D721Med (cell line): ENCODE measurements around the gene DHRS1.

Source experiments
- DNase-seq: peaks from one replicate; pipeline ENCODE4 v3.0.0; 2011; ENCODE audit warnings: low spot score; ENCODE audit not compliant: insufficient read length
- FAIRE-seq: peaks from 2 replicates; lab custom pipeline; 2011; peaks lifted over from hg19 to GRCh38; lab: Jason Lieb, UNC
- CTCF ChIP-seq: IDR thresholded peaks from 2 replicates; pipeline ENCODE4 v1.5.1; 2012; ENCODE audit warnings: mild to moderate bottlenecking, control low read depth; ENCODE audit not compliant: insufficient read depth; ENCODE audit errors: missing control alignments

Gene DHRS1

GRCh38 chr14:24308342-24309124, 9.0 kb upstream of the DHRS1 start:
- DNase-seq (no peak), FAIRE-seq (no peak)
- no peak for TF ChIP-seq CTCF

GRCh38 chr14:24307575-24308341, 8.2 kb upstream of the DHRS1 start, which contains the start of gene CIDEB:
Gene CIDEB (minus strand): TSS chr14:24307977. CDS start chr14:24307858, 119 bp downstream.
- TF ChIP-seq CTCF = peak; percentile 80
- DNase-seq = peak; percentile 69
- FAIRE-seq = no peak

DNA sequence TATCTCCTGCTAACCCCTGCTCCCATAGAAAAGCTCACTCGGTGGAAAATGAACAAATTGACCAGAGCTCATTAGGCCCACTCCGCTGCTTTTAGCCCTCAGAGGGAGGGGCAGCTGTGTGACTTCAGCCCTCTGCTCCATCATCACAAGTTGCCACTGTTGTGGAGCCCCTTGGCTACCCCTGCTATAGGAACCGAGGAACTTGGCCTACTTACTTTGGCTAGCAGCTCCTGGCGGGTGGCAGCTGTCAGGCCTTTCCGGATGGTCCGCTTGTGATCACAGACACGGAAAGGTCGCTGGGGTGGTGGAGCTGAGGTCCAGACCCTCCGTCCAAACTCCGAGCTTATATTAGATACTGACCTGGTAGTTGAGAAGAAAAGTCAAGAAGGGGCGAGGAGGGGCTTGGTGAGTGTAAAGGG, 7.6 kb upstream of the DHRS1 start:
- DNase-seq (no peak), FAIRE-seq (no peak)
- no peak for TF ChIP-seq CTCF

DNA sequence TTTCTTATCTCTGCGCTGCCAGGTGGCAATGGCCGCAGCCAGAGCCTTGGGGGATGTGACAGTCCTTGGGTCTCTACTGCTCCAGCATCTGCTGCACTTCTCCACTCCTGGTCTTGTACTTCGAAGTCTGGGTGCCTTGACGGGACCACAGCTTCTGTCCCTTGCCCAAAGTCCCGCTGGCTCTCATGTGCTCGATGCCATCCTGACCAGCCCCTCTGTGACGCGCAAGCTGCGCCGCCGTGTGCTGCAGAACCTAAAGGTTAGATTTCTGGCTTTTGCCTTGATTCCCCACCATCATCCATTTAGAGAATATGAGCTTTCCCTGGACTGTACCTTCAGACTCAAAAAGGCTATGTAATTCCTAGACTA, 4.4 kb upstream of the DHRS1 start:
- FAIRE-seq (no peak), DNase-seq (no peak)
- no peak for TF ChIP-seq CTCF

DNA sequence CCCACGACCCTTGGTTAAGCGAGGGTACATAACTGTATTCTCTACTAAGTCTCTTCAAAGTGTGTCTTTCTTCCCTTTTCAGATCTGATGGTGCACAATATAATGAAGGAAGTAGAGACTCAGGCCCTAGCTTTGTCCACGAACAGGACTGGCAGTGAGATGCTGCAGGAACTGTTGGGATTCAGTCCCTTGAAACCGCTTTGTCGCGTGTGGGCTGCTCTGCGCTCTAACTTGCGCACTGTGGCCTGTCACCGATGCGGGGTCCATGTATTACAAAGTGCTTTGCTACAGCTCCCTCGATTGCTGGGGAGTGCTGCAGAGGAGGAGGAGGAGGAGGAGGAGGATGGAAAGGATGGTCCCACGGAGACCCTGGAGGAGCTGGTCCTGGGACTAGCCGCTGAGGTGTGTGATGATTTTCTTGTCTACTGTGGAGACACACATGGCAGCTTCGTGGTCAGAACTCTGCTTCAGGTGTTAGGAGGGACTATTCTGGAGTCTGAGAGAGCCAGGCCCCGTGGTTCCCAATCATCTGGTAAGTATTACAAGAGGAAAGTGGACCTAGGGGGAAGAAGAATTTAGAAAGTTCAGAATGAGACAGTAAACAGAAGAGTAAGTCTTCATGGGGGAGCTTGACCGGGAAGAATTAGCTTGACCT, 873 bp upstream of the DHRS1 start:
- no peak for FAIRE-seq
- TF ChIP-seq CTCF = no peak
- no peak for DNase-seq

DNA sequence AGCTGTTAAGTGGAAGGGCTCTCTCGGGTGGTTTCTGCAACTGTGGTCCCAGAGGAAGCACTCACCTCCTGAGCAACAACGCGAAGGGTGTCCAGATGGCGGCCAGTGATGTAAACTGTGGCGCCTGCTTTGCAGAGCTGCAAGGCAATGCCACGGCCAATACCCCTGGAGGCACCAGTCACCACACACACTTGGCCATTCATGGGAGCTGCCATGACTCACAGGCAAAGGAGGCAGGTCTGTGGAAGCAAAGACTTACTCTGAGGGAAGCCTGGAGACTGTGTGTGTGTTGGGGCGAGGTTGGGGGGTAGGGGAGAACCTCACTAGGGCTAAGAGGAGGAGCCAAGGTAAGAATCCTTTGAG, 707 bp downstream of the DHRS1 start:
- DNase-seq (no peak), FAIRE-seq (no peak)
- no peak for TF ChIP-seq CTCF
